Fibroblast of skin of right biceps (primary cell): Measurements from ENCODE around the gene PTPRN2.

Experiments used
- DNase-seq: peaks from one replicate; pipeline ENCODE4 v3.0.0-alpha.2; 2013

Gene PTPRN2

GRCh38 chr7:158098125-158099030, 489.2 kb downstream of the PTPRN2 start:
- no peak for DNase-seq

DNA sequence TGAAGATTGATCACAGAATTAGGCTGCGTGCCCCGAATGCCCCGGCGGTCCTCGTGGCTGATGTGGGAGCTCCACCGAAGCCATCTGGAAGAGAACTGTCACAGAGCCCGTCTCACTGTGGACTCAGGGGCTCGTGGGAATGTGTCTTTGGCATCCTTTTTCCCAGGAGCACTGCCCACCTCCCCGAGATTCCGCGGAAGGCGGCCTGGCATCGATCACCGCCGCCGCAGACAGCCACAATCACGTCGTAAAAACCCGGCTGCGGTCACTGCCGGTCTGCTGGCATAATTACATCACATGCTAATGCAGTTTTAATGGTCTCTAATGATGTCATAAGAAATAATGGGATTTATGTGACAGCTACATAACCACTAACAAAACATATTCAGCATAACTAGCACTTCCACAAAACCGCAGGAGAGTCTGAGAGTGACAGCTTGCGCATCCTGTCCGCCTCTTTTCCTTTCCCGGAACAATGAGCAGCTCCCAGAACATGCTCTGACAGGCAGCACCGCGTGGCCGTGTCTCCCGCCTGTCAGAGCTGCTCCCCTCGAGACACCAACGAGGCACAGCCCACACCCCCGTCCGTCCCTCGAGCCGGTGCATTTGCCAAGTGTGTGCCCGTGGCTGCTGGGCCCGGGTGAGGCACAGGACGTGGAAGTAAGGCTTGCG, 490.0 kb downstream of the PTPRN2 start:
- no peak for DNase-seq

DNA sequence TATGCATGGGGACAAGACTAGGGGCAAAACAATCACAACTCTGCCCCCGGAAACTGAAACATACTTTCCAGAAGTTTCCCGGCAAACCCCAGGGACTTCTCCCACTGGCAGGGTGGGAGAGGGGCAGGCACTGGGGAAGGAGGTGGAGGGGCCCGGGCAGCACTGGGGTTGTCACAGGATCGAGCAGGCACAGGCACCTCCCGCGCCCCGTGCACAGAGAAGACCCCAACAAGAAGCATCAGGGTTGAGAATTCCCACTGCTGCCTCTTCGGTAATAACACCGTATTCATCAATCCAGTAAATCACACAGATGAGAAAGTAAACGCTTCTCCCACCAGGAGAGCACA, 490.5 kb downstream of the PTPRN2 start:
- no peak for DNase-seq

GRCh38 chr7:158096582-158096981, 491.0 kb downstream of the PTPRN2 start:
- DNase-seq, result no peak

- DNase-seq, result no peak
Observed at GRCh38 chr7:158094671-158095226, 492.9 kb downstream of the PTPRN2 start.

DNA sequence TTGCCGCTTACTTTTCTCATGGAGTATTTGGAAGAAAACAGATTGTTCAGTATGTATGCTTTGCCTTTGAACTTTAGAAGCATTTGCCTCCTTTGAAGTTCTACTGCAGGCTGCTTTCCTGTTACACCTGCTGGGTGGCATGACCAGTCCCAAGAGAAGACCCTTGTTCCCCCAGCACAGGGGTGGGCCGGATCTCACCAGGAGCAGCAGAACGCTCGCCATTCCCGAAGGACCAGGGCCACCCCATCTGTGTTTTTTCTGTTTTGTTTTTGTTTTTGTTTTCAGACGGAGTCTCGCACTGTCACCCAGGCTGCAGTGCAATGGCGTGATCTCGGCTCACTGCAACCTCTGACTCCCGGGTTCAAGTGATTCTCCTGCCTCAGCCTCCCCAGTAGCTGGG, 493.6 kb downstream of the PTPRN2 start:
- DNase-seq, result no peak

DNA sequence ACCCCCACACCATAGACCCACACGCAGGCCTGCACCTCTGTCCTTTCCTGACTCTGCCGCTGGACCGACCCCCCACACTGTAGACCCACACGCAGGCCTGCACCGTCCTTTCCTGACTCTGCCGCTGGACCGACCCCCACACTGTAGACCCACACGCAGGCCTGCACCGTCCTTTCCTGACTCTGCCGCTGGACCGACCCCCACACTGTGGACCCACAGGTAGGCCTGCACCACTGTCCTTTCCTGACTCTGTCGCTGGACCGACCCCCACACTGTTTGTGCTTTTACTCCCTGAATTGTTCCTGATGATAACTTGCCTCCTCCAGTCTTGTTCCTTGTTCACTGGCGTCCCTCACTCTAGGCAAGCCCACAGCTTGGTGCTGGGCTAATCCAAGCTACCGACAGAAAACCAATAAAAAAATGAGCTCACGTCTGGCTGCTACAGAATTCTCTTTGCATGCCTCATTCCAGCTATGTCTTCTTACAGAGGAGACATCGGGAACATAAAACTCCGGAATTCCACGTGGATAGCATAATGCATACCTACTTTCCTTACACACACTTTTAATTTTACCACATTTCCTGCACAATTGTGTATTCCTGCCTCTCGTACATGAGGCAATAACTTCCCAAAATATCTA, 494.3 kb downstream of the PTPRN2 start:
- DNase-seq, result no peak

GRCh38 chr7:158087196-158087595, 500.4 kb downstream of the PTPRN2 start:
- no peak for DNase-seq

GRCh38 chr7:158085741-158086695, 501.6 kb downstream of the PTPRN2 start:
- no peak for DNase-seq

DNA sequence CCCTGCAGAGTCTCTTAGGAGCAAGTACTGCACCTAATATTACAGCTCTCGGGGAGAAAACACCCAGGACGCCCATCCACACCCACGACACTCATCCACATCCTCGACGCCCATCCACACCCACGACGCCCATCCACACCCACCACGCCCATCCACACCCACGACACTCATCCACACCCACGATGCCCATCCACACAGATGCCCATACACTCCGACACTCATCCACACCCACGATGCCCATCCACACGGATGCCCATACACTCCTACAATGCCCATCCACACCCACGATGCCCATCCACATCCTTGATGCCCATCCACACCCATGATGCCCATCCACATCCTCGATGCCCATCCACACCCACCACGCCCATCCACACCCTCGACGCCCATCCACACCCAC, 503.1 kb downstream of the PTPRN2 start:
- no peak for DNase-seq

GRCh38 chr7:158083526-158084310, 503.9 kb downstream of the PTPRN2 start:
- no peak for DNase-seq

GRCh38 chr7:158082761-158083160, 504.9 kb downstream of the PTPRN2 start:
- DNase-seq, result no peak

GRCh38 chr7:158080899-158081445, 506.7 kb downstream of the PTPRN2 start:
- DNase-seq, result no peak

DNA sequence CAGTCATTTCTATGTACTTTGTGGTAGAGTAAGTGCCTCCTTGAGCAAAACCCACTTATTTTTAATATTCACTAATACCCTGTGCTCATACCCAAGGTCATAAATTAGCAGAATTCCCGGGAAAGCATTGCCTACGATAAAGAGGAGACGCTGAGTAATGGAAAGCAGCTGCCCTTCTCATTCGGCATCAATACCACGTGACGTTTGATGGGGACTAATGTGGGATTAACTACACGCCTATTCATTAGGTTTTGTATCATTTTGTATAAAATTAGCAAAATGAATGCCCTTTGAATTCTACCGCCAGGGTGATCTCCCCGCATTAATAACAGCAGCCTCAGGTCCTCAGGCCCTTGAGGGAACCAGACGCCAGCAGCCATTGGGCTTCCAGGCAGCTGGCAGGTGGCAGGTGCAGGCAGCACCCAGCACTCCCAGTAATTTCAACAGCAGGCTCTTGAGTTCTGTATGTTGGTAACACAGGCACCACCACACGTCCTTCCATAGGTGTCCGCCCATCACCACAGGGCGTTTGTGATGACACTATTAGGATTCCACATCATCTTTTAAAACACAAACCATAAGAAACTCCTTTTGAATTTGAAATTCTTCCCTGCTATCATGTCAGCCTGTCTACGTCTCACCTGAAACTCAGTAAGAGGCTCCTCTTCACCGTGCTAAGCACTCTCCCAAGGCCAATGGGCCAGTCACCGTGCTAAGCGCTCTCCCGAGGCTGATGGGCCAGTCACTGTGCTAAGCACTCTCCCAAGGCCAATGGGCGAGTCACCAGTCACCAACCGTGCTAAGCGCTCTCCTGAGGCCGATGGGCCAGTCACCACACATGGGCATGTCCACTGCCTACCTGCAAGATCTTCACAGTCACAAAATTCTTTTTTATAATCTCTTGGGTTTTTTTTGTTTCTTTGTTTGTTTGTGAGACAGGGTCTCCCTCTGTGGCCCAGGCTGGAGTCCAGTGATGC, 509.4 kb downstream of the PTPRN2 start:
- no peak for DNase-seq

- no peak for DNase-seq
Observed at GRCh38 chr7:158077151-158077840, 510.3 kb downstream of the PTPRN2 start.

DNA sequence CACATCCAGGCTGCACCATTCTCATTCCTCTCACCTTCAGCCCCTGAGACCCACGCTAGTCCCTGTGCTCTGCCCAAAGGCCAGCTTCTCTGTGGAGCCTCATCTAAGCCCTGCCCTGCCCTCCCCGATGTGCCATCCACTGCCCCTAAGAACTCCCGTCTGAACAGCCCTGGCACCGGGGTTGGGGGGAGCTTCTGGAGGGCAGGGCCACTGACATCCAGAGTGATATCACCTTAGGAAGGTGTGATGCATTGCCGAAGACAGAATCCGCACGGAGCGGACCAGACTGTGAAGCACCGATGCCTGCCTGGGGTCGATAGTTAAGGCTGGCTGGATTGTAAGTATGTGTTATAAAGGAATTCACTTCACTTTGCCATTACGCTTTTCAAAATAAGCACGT, 511.0 kb downstream of the PTPRN2 start:
- DNase-seq, result no peak

DNA sequence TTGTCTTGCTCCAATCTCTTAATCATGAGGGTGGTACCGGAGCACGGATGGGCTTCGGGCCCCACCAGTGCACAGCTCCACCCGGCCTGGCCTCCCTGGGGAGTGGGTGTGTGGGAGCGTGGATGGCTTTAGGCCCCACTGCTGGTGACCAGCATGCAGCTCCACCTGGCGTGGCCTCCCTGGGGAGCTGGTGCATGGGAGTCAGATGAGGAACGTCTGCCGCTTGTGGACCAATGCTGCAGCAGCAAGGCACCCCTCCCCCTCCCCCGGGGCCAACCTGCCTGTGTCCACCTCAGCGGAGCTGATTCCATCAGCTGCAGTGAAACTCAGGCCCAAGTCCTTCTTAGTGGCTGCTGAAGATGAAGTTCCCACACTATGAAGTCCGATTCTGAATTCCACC, 511.4 kb downstream of the PTPRN2 start:
- no peak for DNase-seq

- no peak for DNase-seq
Observed at GRCh38 chr7:158075633-158076001, 512.0 kb downstream of the PTPRN2 start.

DNA sequence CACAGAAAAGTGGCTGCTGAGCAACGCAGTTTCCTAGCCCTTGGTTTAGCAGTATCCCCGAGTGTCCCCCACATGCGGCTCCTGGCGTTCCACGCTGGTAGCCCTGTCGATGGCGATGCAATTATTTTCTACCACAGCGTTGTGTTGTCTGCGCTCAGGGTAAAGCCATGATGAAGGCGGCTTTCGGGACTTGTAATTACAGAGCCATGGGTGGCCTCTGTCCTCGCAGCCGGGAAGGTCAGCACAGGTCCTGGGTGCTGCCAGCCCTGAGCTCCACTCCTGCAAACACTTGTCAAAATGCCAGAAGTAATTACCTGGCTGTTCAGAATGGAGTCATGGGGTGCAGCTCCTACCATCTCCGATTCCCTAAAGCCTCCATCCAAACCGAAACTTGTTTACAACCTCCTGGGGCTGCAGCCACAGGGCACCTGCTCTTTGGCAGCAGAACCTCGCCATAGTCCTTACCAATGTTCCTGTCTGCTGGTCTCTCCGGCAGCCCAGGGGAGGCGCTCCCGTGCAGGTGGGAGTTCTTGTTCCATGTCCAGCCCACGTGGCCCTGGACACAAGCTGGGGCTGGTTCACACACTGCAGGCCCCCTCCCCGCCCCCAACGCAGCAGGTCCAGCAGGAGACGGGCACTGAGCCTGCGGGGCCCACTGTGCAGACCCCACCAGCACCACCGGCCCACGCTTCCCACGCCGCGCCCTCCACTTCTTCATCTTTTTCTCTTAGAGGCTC, 512.6 kb downstream of the PTPRN2 start:
- no peak for DNase-seq
